Activated CD8-positive, alpha-beta memory T cell treated with anti-CD3 and anti-CD28 coated beads, Interleukin-2, amount 50 U/mL, for 1 hour (primary cell): ENCODE data around the gene SLC49A3.
"Not testable (repeated sequence)": the region's sequence is repeated elsewhere in the genome, so short reads cannot be mapped to it uniquely, and the experiment has no call there.

ENCODE experiments used
- DNase-seq: peaks from one replicate; pipeline ENCODE4 v3.0.0-alpha.2; 2020; ENCODE audit errors: extremely low read depth

SLC49A3 gene

GRCh38 chr4:703336-704197 lies 14.6 kb upstream of the SLC49A3 start:
- DNase-seq: no peak

- no peak for DNase-seq
These were observed 13.7 kb upstream of the SLC49A3 start for GRCh38 chr4:702618-703048.

DNA sequence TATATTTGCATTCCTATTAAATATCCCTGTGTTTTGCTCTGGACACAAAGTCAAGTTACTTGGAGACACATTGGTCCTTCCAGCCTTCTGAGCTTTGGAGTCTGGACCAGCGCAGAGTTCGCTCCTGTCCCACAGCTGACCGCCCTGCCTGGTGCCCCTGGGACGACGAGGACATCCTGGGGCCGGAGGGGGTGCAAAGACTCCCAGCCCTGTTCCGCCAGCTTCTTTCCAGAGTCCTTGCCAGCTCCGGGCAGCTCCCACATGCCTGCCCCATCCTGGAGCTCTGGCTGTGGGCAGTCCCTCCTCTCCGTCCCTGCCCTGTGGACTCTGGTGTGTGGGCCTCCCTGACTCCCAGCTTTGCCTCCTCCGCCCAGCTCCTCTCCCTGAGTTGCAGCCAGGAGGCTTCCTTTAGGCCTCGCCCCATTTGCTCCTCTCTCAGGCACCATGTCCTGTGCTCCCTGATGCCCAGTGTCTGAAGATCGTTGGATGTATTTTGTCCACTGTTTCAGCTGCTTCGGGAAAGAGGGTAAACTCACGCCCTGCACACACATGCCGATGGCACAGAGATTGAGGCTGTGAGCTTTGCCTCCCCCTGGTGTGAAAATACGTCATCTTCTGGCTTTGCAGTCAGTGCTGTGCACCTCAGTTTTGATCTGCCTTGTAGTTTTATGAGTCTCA lies 11.8 kb upstream of the SLC49A3 start:
- no peak for DNase-seq

DNA sequence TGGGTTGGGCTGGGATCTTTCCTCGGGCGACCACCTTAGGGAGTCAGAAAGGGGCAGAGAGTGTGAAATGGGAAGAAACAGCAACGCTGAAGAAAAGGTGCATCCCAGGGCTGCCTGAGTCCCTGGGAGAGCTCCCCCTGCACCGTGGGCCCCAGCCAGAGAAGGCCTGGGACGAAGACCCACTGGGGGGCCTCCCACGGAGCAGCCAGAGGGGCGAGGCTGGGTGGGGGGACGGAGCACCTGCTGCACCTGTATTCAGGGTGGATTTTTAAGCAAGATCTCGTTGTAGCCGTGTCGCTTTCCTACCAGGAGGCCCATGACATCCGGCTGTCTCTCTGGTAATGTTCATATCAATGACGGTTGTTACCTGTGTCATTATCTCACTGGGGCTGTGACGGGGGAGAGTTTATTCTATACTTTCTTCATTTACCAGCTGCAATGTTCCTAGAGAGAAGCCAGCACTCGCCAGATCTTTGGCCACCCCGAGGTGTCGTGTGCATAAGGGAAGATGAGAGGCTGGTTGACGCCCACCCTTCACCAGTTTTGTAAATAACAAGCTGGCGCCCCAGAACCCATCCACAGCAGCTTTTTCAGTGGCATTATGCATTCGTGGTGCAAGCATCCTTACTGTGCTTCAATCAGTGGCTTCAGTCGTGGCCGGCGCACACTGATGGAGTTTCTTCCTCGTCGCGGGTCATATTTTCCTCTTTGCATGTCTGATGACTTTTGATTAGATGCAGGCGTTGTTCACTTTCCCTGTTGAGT lies 11.0 kb upstream of the SLC49A3 start:
- DNase-seq: no peak

GRCh38 chr4:694341-694940 lies 5.5 kb upstream of the SLC49A3 start:
- DNase-seq: not testable (repeated sequence)

- DNase-seq: no peak
These were observed 4.0 kb upstream of the SLC49A3 start for GRCh38 chr4:692771-693554.

GRCh38 chr4:689723-690122 lies 772 bp upstream of the SLC49A3 start:
- DNase-seq: no peak

GRCh38 chr4:687971-688853 lies 739 bp downstream of the SLC49A3 start:
- DNase-seq: no peak

- DNase-seq: no peak
These were observed 1.6 kb downstream of the SLC49A3 start for GRCh38 chr4:687048-687970.

GRCh38 chr4:686413-687040 lies 2.4 kb downstream of the SLC49A3 start:
- no peak for DNase-seq

- DNase-seq: no peak
These were observed 3.1 kb downstream of the SLC49A3 start for GRCh38 chr4:685679-686412.

GRCh38 chr4:684623-685327 lies 4.2 kb downstream of the SLC49A3 start:
- no peak for DNase-seq

DNA sequence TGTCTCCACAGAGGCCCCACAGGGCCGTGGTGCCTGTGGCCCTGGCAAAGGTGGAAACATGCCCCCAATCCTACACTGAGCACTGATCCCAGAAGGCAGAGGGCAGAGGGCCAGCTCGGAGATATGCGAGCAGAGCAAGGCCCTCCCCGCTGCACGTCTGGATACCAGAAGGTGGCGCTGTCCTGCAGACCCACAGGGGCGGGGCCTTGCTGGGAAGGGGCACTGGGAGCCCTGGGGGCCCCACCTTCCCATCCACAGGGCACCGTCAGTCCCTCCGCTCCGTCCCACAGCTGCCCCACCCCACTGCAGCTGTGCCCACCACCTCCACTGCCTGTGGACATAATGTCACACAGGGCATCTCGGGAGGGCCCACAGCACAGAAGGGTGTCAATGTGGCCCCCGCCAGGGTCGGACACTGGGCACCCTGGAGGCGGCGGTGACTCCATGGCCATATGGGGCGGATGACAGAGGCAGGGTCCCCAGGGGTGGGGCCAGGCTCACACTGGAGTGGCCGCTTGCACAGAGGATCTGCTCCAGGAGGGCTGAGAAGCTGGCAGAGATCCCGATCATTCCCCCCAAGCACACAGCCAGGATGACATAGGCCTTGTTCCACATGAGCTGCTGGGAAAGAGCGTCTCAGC lies 4.8 kb downstream of the SLC49A3 start:
- DNase-seq: no peak

DNA sequence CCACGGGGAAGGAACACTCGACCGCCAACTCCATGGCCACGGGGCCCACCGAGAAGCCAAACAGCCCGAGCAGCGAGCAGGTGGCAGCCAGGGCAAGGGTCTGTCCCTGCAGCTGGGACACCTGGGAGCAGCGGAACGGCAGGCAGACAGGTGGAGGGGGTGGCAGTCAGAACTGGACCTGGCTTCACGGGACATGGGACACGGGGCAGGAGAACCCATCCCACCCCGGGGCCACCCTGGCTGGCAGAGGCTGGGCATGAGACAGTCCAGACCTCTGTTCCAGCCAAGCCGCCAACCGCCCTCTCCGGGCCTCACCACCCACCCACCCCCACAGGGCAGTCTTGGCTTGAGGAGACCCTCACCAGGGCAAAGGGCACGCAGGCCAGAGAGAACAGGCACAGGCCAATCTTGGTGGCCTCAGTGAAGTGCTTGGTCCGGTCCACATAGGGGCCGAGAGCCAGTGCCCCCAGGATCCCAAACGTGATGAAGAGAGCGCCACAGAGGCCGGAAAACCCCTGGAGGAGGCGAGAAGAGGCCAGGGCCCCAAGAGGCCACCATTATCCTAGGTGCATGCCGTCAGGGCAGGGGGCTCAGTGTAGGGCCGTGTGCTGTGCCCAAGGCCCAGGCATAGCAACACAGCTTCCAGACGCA lies 5.6 kb downstream of the SLC49A3 start:
- no peak for DNase-seq

- DNase-seq: no peak
These were observed 6.3 kb downstream of the SLC49A3 start for GRCh38 chr4:682490-683172.
